Loucy (cell line): ENCODE measurements around the gene SHANK3.

ENCODE experiments used
- EZH2phosphoT487 ChIP-seq: fragments of 200-600 bp; IDR thresholded peaks from 2 replicates; pipeline ENCODE4 v1.6.1; 2018; ENCODE audit warnings: antibody characterized with exemption, mild to moderate bottlenecking, moderate library complexity, borderline replicate concordance
- TF ChIP-seq, protein P1 (sequence below): fragments of 200-600 bp; sonication (generic); conservative IDR thresholded peaks from 2 replicates; pipeline ENCODE4 v1.5.1; 2014; ENCODE audit warnings: mild to moderate bottlenecking, antibody characterized with exemption, low read length

DNA sequence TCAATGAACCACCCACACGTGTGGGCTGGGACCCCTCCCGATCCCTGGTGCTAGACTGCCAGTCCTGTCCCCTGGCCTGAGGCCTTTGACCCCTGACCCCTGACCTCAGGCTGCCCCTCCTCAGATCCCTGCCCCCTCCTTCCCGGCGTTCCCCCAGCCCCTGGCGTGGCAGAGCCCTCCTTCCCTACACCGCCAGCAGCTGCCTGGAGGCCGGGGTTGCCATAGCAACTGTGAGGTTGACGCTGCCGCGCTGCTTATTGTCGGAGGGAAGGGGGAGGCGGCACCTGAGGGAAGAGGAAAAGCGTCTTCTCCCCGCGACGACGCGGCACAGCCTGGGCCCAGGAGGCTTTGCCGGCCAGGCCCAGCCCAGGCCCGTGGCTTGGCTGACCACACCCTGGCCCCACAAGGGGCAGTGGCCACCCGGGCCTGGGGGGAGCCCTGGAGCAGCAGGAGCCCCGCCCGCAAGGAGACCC lies 32.6 kb downstream of the SHANK3 start:
- TF ChIP-seq, protein P1, sequence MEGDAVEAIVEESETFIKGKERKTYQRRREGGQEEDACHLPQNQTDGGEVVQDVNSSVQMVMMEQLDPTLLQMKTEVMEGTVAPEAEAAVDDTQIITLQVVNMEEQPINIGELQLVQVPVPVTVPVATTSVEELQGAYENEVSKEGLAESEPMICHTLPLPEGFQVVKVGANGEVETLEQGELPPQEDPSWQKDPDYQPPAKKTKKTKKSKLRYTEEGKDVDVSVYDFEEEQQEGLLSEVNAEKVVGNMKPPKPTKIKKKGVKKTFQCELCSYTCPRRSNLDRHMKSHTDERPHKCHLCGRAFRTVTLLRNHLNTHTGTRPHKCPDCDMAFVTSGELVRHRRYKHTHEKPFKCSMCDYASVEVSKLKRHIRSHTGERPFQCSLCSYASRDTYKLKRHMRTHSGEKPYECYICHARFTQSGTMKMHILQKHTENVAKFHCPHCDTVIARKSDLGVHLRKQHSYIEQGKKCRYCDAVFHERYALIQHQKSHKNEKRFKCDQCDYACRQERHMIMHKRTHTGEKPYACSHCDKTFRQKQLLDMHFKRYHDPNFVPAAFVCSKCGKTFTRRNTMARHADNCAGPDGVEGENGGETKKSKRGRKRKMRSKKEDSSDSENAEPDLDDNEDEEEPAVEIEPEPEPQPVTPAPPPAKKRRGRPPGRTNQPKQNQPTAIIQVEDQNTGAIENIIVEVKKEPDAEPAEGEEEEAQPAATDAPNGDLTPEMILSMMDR = no peak
- TF ChIP-seq EZH2phosphoT487 = no peak
